ENCODE results near the gene NPAS1.
A peak's percentile ranks its signal among the peaks of the same experiment; 100 is the strongest.

The NPAS1 gene

DNA sequence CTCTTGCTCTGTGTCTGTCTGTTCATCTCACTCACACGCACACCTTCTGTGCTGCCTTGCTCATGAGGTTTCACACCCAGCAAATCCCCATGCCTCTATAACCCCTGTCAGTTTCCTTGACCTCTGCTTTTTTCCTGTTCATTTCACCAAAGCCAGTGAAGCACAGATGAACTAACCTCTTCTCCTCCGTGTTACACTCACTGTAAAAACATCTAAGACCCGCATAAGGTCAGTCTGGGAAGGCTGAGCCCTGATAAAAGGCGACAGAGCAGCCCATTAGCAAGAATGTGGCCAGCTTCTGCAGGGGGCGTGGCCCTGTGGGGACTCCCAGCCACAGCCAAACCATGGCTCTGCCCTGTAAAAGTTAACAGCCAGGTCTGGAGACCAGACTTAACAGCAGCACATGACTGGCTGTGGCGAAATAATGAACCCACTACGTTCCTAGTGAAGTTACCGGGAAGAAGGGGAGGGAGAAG, 42.8 kb upstream of the NPAS1 start:
- no peak for TF ChIP-seq CTCF (conservative IDR thresholded peaks at IDR 0.05)
- peak overlapping the region; percentile 89 for H3K27ac ChIP-seq

GRCh38 chr19:46977548-46977947, 42.1 kb upstream of the NPAS1 start:
- H3K27ac ChIP-seq, result peak overlapping the region; percentile 89
- TF ChIP-seq CTCF (conservative IDR thresholded peaks at IDR 0.05), result no peak

- TF ChIP-seq CTCF (conservative IDR thresholded peaks at IDR 0.05), result no peak
- peak overlapping the region; percentile 89 for H3K27ac ChIP-seq
Measured at GRCh38 chr19:46978171-46978869, 41.3 kb upstream of the NPAS1 start.

DNA sequence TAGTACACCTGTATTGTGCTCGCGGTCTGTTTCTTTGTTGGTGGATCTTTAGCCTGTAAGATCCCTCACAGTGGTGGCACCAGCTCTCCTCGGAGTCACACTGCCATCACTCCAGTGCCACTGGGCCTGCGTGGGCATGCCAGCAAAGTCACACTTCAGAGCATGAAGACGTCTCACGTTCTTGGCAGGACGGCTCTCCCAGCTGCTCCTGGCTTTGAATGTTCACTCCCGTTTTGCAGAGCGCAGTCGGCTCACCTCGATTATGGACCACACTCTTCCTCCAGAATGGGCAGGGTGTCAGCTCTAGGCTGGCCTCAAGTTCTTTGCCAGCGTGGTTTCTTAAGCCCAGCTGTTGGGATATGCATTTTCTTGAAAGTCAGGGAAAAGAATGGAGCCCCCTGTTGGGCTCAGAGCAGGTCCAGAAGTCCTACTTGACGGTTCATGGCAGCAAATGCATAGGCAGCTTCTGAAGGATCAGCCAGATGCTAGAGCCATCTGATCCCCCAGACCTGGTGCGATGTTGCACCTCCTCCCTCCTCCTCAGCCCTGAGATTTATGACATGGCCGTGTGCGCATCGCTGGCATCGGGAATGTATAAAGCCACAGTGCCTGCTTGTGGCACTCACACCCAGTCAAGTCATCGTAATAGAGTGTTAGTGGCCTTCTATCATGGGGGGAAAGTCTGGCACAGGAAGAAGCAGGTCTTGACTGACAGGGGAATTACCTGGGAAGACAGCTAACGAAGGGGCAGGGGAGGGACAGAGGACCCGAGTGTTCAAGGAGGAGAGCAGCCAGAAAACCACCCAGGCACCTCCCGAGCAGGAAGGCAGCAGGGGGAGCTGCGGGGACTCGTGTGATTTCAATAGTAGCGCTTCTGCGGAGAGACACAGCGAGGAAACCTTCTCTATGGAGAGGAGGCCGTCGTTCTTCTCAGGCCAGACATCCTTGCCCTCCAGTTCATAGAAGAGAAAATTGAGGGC, 40.2 kb upstream of the NPAS1 start:
- TF ChIP-seq CTCF (conservative IDR thresholded peaks at IDR 0.05), result no peak
- H3K27ac ChIP-seq, result peak overlapping the region; percentile 89; the same call in 1 of the 2 replicates

- no peak for TF ChIP-seq CTCF (conservative IDR thresholded peaks at IDR 0.05)
- H3K27ac ChIP-seq, result no peak overlapping the region
Measured at GRCh38 chr19:46980761-46981160, 38.9 kb upstream of the NPAS1 start.

DNA sequence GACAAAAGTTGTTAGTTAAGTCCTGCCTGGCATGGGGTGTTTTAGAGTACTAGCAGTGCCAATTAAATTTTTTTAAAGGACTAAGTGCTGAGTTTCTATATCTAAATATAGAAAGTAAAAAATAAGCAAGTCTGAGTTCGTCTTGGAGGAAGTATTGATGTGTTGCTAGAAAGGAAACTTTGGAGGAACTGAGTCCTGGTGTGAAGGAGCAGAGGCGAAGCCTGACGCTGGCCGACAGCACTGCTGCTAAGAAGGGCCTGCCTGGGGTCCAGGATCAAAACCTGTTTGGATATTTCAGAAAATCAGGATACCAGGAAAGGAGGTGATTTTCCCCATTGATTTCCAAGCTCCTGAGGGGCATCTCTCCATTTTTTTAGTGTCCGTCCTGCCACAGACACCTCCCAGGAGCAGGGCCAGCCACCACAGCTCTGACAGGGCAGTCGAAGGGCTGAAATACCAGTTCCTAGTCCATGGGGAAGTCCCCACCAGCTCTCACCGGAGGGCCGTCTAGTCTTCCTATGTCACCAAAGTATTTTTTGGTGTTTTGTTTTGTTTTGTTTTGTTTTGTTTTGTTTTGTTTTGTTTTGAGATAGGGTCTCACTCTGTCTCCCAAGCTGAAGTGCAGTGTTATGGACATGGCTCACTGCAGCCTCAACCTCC, 38.2 kb upstream of the NPAS1 start:
- TF ChIP-seq CTCF (conservative IDR thresholded peaks at IDR 0.05), result no peak
- H3K27ac ChIP-seq, result peak overlapping the region; percentile 15; the same call in 1 of the 2 replicates

GRCh38 chr19:46983097-46983496, 36.5 kb upstream of the NPAS1 start:
- TF ChIP-seq CTCF (conservative IDR thresholded peaks at IDR 0.05), result no peak
- no peak overlapping the region for H3K27ac ChIP-seq

Data from VCaP (cell line).